Activated CD8-positive, alpha-beta memory T cell treated with anti-CD3 and anti-CD28 coated beads for 48 hours (primary cell): ENCODE data around the gene NUP188.
A peak's percentile ranks its signal among the peaks of the same experiment; 100 is the strongest.

Source experiments
- DNase-seq, 3 experiments: peaks; one replicate each; pipeline ENCODE4 v3.0.0-alpha.2; 2020; ENCODE audit warnings: low read depth in 2 of 3, low spot score in 2 of 3

NUP188 gene, protein sequence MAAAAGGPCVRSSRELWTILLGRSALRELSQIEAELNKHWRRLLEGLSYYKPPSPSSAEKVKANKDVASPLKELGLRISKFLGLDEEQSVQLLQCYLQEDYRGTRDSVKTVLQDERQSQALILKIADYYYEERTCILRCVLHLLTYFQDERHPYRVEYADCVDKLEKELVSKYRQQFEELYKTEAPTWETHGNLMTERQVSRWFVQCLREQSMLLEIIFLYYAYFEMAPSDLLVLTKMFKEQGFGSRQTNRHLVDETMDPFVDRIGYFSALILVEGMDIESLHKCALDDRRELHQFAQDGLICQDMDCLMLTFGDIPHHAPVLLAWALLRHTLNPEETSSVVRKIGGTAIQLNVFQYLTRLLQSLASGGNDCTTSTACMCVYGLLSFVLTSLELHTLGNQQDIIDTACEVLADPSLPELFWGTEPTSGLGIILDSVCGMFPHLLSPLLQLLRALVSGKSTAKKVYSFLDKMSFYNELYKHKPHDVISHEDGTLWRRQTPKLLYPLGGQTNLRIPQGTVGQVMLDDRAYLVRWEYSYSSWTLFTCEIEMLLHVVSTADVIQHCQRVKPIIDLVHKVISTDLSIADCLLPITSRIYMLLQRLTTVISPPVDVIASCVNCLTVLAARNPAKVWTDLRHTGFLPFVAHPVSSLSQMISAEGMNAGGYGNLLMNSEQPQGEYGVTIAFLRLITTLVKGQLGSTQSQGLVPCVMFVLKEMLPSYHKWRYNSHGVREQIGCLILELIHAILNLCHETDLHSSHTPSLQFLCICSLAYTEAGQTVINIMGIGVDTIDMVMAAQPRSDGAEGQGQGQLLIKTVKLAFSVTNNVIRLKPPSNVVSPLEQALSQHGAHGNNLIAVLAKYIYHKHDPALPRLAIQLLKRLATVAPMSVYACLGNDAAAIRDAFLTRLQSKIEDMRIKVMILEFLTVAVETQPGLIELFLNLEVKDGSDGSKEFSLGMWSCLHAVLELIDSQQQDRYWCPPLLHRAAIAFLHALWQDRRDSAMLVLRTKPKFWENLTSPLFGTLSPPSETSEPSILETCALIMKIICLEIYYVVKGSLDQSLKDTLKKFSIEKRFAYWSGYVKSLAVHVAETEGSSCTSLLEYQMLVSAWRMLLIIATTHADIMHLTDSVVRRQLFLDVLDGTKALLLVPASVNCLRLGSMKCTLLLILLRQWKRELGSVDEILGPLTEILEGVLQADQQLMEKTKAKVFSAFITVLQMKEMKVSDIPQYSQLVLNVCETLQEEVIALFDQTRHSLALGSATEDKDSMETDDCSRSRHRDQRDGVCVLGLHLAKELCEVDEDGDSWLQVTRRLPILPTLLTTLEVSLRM (N-terminal part only)

DNA sequence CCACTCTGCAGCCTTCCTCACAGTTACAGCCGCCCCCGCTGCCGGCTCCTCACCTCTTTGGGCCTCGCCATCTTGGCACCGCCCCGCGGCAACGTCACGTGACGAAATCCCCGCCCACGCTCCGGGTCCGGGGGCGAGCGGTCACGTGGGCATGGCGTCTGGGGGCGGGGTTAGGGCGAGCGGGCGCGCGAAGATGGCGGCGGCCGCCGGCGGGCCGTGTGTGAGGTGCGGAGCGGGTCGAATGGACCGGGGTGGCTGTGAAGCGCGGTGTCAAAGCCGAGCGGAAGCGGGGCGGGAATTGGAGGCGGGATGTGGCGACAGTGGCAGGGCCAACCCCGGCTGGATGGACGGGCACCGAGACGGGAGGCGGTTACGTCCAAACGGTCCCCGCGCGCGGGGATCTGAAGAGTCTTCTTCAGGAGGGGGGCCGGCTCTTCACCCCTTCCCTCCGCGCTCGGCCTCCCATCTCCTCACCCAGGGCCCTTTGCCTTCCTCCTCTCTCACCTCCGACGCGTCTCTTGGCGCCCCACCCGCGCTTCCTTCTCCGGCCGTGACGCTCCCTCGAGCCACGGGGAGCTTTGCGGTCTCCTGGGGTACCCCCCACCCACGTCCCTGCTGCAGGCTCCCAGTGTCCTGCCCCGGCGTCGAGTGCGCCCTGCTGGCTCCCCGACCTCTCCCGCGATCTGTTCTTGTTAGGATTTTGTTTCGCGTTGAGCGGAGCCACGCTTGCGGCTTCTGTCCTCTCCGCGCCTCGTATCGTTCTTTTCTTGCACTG, at the start of gene NUP188, which contains the start of gene DOLK:
Gene NUP188 (plus strand): TSS at position 173 of the 775 bp plus-strand sequence. CDS start 21 bp downstream, at position 194.
Gene DOLK (minus strand): TSS at position 77 of the 775 bp plus-strand sequence. CDS start 300 bp downstream, outside the sequence.
- peak; percentile 98 to 100 (median 100) for DNase-seq

DNA sequence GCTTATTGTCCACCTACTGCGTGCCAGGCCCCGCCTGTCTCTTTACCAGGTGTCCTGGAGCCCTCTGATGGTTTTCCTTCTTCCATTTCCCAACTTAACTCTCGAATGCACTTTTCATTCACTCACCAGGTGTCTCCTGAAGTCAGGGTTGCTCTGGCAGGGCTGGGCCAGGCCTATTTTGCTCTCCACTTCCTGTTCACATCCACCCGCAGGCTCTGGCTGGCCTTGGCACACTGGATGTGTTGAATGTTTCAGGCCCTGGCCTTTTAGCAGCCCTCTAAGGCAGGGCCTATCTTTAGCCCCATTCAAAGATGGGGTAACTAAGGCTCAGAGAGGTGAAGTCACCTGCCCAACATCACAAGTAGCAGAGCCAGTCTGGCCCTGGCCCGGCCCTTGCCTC, 49.1 kb upstream of the NUP188 start:
- no peak for DNase-seq

DNA sequence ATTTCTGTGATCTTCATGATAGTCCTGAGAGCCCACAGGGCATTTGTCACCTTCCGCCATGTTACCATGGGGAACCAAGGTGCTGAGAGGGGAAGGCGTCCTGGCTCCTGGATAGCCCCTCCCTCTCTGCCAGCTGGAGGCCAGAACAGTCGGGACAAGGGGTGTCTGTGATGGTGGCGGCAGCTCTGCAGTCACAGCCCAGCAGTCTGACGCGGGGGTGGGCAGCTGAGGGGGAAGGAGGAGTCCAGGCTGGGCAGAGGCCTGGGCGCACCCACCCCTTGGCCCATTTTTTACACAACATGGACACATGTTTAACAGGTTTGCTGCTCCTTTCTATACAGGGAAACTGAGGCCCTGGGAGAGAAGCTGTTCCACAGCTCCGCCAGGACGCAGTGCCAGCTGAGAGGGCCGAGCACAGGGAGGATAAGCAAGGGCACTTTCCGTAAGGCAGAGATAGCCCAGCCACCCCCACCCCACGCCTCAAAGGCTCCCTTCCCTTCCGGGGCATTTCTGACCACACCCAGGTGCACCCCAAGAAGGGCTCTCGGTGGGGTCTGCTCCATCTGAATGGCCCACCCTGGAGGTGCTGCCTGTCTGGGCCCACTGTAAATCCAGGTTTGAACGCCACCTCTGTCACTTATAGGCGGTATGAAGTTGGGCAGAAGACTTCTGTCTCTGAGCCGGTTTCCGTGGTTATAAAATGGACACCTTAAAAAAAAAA, 48.5 kb upstream of the NUP188 start:
- no peak for DNase-seq

DNA sequence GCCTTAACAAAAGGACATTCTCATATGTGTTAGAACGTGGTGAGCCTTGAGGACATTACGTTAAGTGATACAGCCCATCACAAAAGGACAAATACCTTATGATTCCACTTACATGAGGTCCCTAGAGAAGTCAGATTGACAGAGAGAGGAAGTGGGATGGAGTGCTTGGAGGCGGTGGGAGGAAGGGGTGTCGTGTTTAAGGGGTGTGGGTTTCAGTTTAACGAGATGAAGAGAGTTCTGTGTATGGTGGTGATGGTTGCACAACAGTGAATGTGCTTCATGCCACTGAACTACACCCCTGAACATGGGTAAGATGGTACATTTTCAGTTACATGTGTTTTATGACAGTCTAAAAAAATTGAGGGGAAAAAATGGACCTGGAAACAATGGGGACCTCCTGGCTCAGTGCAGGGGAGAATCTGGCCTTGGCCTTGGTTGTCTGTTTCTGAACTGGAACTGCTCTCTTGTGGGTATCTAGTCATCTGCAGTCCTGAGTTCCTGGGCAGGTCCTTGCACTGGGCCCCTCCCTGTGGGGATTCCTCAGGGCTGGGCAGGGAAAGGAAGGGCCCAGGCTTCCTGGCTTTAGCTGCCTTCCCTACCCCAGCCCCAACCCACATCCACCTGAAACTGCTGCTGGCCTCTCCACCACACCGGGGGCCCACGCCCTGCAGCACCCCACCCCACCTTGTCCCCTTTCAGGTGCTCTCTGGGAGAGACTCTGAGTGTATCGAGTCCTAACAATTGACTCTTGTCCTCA, 47.8 kb upstream of the NUP188 start:
- no peak for DNase-seq

DNA sequence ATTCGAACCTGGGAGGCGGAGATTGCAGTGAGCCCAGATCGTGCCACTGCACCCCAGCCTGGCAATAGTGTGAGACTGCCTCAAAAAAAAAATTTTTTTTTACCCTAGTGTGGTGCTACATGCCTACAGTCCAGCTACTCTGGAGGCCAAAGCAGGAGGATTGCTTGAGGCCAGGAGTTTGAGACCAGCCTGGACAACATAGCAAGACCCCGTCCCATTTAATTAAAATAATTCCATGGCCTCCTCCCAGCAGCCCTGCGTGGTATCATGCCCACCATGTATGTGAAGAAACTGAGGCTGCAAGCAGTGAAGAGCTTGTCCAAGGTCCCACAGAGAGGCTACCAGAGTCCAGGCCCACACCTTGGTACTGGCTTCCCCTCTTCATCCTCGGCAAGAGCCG, 46.1 kb upstream of the NUP188 start:
- DNase-seq: no peak

DNA sequence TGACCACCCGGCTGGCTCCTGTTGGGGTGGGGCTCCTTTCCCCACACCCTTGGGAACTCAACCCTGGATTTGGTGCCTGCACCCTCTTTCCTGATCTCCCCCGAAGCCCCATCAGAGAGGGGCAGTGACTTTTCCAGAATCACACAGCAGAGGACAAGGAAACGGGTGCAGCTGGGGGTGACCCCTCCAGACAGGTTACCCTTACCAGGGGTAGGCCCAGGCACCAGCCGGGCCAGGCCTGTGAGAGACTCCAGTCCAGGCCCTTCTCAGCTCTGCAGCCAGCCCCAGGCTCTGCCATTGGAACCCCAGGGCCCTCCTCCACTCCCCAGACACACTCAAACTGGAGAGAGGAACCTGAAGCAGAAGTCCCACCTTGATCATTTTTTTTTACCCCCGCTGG, 45.7 kb upstream of the NUP188 start:
- DNase-seq: no peak

DNA sequence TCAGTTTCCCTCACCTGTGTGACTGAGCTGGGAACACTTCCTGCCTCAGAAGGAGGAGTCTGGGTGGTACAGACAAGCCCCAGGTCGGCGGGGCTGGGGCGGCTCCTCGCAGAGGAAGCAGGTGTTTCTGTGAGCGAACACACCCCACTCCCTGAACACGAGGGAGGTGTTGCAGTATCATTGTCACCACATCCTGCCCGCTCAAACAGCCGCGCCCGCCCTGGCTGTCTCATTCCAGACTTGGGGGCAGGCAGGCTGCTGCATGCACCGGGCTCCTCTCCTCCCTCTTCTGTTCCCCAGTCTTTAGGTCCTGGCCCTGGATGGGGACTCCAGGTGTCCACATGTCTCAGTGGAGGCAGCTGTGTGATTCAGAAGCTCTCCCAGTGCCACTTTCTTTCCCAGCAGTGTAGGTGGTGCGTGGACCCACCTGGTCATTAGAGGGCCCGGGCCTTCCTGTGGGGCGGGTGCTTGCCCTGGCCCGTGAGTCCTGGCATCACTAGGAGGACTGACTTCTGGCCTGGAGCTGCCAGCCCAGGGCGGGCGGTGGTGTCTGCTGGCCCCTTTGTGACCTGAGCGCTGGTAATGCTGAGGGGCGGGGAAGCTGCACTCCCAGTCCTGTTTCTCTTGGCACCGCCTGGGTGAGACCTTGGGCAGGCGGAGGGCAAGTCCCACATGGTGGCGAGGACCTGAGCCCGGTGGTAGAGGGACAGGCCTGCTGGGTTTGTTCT, 45.0 kb upstream of the NUP188 start:
- DNase-seq: peak; percentile 60 to 75 (median 65)

DNA sequence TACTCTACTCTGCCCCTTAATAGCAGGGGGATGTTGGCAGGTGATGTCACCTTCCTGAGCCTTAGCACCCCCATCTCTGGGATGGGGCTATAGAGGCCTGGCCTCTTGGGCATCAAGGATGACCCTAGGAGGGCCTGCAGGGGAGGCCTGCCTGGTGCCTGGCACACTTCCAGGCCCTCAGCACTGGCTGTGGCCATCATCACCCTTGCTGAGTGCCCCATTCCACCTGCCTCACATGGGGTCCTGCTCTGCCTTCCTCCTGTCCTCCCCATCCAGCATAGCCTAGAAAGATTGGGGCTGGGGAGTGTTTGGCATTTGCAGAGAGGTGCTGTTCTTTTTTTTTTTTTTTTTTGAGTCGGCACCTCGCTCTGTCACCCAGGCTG, 44.4 kb upstream of the NUP188 start:
- DNase-seq: no peak

DNA sequence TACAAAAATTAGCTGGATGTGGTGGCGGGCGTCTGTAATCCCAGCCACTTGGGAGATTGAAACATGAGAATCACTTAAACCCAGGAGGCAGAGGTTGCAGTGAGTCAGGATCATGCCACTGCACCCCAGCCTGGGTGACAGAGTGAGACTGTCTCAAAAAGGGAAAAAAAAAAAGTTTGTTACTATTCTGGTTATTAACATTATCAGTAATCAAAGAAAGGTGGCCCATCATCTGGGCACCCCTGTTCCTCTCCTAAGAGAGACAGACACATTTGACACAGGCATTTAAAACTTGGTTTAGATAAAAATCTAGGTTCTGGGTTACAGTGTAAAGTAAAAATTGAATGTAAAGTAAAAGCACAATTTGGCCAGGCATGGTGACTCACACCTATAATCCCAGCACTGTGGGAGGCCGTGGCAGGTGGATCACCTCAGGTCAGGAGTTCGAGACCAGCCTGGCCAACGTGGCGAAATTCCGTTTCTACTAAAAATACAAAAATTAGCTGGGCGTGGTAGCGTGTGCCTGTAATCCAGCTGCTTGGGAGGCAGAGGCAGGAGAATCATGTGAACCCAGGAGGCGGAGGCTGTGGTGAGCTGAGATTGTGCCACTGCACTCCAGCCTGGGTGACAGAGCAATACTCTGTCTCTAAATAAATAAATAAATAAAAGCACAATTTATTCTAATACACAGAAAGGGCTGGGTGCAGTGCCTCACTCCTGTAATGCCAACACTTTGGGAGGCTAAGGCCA, 43.5 kb upstream of the NUP188 start:
- DNase-seq: no peak

DNA sequence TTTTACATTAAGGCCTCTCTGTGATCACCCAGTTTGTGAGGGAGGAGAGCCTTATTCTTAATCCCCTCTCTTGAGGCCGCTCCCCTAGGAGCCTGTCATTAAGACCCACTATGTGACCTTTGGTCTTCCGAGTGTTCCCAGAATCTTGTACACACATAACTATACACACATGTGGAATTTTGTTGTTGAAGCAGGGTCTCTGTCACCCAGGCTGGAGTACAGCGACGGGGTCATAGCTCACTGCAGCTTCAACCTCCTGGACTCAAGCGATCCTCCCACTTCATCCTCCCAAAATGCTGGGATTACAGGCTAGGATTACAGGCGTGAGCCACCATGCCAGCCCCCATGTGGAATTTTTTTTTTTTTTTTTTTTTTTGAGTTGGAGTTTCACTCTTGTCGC, 41.5 kb upstream of the NUP188 start:
- no peak for DNase-seq

DNA sequence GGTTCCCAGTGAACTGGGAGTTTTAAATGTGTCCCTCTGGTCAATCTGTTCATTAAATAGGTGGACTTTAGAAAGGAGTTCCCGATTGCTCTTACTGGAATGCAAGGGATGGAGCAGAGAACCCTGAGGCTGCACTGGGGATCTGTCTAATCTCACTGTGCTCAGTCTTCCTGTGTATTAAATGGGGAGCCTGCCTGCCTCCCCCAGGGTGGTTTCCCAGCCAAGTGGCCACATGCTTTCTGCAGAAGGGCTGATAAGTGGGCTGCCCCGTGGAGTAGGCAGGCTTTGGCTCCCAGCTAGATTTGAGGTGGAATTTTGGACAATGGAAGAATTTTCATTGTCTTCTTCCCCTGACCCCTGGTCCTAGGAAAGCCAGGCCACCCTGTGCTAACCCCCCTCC, 40.8 kb upstream of the NUP188 start:
- DNase-seq: no peak

DNA sequence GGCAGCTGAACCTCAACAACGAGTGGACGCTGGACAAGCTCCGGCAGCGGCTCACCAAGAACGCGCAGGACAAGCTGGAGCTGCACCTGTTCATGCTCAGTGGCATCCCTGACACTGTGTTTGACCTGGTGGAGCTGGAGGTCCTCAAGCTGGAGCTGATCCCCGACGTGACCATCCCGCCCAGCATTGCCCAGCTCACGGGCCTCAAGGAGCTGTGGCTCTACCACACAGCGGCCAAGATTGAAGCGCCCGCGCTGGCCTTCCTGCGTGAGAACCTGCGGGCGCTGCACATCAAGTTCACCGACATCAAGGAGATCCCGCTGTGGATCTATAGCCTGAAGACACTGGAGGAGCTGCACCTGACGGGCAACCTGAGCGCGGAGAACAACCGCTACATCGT, 39.1 kb upstream of the NUP188 start:
- DNase-seq: no peak

DNA sequence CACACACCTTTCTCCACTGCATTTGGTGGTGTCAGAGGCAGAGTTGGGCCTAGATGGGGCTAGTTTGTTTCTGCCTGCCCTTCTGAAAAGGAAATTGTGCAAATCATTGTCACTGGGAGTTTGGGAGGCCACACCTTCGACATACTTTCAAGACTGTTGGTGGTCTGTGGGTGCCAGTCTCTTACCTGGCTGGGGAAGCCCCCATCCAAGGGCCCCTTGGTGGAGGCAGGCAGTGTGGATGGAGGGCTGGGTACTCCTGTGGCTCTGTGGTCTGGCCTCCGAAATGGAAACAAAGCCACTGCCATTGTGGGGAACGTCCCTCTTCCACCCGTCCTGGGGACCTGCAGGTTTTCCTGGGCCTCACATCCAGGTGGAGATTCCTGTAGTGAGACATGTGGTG, 37.6 kb upstream of the NUP188 start:
- no peak for DNase-seq

DNA sequence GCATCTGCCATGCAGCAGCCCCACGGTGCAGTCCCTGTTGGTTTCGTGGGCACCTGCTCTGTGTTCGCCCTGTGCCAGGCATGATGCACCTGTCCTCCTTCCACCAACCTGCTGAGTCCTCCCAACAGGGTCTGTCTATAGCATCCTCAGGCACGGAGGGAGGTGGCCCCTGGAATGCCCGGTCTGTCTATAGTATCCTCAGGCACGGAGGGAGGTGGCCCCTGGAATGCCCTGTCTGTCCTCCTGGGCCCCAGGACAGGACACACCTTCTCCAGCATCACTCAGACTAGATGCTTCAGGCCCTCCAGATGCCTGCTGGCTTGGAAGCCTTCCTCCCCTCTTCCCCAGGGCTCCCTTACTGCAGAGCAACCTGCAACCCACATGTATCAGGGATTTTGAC, 36.6 kb upstream of the NUP188 start:
- DNase-seq: no peak

DNA sequence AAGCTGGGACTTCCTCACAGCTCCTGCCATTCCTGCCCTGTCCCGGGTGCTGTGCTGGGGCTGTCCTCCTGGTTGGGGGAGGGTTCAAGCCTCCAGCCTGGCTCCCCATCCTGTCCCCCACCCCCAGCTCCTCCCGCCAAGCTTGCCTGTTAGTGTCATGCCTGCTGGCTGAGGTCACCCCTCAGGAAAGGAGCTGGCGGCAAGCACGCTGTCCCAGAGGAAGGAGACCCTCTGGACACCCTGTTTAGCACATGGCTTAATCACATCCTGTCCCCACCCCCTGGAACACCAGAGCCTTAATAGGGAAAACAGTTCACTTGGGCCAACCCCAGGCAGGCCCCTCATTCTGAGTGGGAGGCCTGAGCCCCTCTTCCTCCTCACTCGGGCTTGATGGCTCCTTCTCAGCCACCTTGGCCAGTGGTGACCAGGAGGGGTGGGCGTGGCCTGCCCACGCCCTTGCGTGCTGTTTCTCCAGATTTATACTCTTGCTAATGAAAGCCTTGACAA, 35.9 kb upstream of the NUP188 start:
- DNase-seq: no peak

DNA sequence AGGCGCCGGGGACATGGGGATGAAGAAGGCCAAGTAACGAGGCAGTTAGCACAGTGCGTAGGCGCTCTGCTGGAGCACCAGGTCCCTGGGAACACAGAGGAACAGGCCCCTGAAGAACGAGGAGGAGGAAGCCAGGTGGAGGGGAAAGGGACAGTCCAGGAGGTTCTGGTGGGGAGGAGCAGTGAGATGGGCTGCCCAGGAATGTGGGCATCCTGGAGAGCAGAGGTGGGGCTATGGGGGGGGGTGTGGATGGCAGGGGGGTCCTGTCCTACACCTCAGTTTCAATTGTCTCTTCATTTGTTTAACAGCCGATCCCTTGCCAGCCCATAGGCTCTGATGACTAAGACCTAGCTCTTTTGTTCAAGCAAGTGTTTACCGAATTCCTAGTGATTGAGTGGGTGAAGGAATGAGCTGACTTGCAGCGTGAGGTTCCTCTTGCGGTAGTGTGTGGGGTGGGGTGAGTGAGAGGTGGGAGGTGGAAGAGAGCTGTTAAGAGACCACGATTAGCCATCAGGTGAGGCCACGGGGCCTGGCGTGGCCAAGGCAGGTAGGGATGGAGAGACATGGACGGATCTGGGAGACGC, 35.1 kb upstream of the NUP188 start:
- no peak for DNase-seq
